Neural progenitor cell (in vitro differentiated cells): ENCODE data around the gene MRTO4.

Source experiments
- CTCF ChIP-seq: fragments of 200-600 bp; sonication (generic); IDR thresholded peaks from 2 replicates; pipeline ENCODE4 v1.5.1; 2017; ENCODE audit warnings: antibody characterized with exemption, mild to moderate bottlenecking
- EZH2 ChIP-seq: fragments of 200-600 bp; sonication (generic); IDR thresholded peaks from 2 replicates; pipeline ENCODE4 v1.6.1; 2017; ENCODE audit warnings: antibody characterized with exemption, mild to moderate bottlenecking, moderate library complexity
- EZH2phosphoT487 ChIP-seq: fragments of 200-600 bp; sonication (generic); IDR thresholded peaks from 2 replicates; pipeline ENCODE4 v1.6.1; 2017; ENCODE audit warnings: antibody characterized with exemption

GRCh38 chr1:19208710-19209438, 42.7 kb upstream of the MRTO4 start:
- TF ChIP-seq CTCF, result no peak
- no peak for TF ChIP-seq EZH2
- TF ChIP-seq EZH2phosphoT487, result no peak
